ENCODE measurements around the gene CNTROB.

DNA sequence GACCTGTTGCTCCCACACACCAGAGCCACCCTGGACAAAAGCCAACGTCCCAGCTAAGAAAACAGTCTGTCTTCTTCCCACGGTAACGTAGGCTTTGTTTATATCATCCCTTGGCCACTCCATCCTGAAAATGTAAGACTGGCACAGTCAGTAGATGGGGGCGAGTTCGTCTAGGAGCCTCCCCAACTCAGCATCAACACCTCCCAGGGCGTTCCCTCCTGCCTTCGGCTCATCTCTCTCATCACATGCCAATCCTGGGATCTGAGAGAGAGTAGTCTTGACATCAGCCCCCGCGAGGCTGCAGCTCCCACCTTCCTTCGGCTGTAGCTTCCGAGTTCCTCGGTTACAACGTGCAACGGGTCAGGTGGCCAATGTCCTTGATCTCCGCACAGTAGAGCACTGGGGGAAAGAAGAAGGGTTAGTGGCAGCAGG, 16.8 kb upstream of the CNTROB start:
- TF ChIP-seq EP300 (IDR thresholded peaks at IDR 0.05) (no peak), CTCF (IDR thresholded peaks at IDR 0.05) (no peak)
